Neural cell (in vitro differentiated cells): Measurements from ENCODE around the gene HRH2. TPM values are rescaled to one million over a fixed set of nuclear protein-coding genes. Genes with fewer than 3 reads are reported as not detected.

Experiments used
- H2AFZ ChIP-seq: fragments of 200-600, 300-800 bp; sonication (generic), shearing (Covaris generic); 2 replicates; pipeline ENCODE4 v1.6.0; 2014; ENCODE audit warnings: low read depth, mild to moderate bottlenecking, antibody characterized with exemption, low read length, moderate library complexity
- H3F3A ChIP-seq: fragments of 200-600 bp; shearing (Covaris generic); 2 replicates; pipeline ENCODE4 v1.6.1; 2016; ENCODE audit warnings: mild to moderate bottlenecking, moderate library complexity, mixed read lengths, antibody characterized with exemption, low read length; ENCODE audit not compliant: insufficient read depth, poor library complexity, severe bottlenecking
- H3K27ac ChIP-seq: fragments of 200-600, 300-800 bp; sonication (generic), shearing (Covaris generic); 2 replicates; pipeline ENCODE4 v1.5.1; 2014; ENCODE audit warnings: mild to moderate bottlenecking, low read length, moderate library complexity
- H3K27me3 ChIP-seq: fragments of 300-800, 200-600 bp; sonication (generic), shearing (Covaris generic); 2 replicates; pipeline ENCODE4 v1.6.0; 2014; ENCODE audit warnings: mild to moderate bottlenecking, low read depth, low read length, moderate library complexity; ENCODE audit not compliant: insufficient read depth
- H3K36me3 ChIP-seq: fragments of 300-800, 200-600 bp; sonication (generic), shearing (Covaris generic); 2 replicates; pipeline ENCODE4 v1.5.1; 2014; ENCODE audit warnings: mild to moderate bottlenecking, antibody characterized with exemption, low read length, moderate library complexity; ENCODE audit not compliant: insufficient read depth
- H3K4me2 ChIP-seq: fragments of 300-800, 200-600 bp; sonication (generic), shearing (Covaris generic); 2 replicates; pipeline ENCODE4 v1.6.0; 2014; ENCODE audit warnings: mild to moderate bottlenecking, low read length
- H3K4me3 ChIP-seq: fragments of 300-800, 200-600 bp; sonication (generic), shearing (Covaris generic); 2 replicates; pipeline ENCODE4 v1.5.1; 2014; ENCODE audit warnings: mild to moderate bottlenecking, low read length, moderate library complexity
- H3K79me2 ChIP-seq: fragments of 200-600 bp; shearing (Covaris generic); replicated peaks from 2 replicates; pipeline ENCODE4 v1.6.0; 2014; ENCODE audit warnings: mild to moderate bottlenecking, low read length, moderate library complexity; ENCODE audit not compliant: insufficient read depth
- H3K9ac ChIP-seq: fragments of 300-800, 200-600 bp; sonication (generic), shearing (Covaris generic); 2 replicates; pipeline ENCODE4 v1.6.1; 2016; ENCODE audit warnings: mild to moderate bottlenecking, low read length, mixed read lengths
- H3K9me2 ChIP-seq: fragments of 200-600 bp; shearing (Covaris generic); 2 replicates; pipeline ENCODE4 v1.6.1; 2016; ENCODE audit warnings: mild to moderate bottlenecking, low read length, mixed read lengths; ENCODE audit not compliant: insufficient read depth
- H3K9me3 ChIP-seq: fragments of 200-600, 300-800 bp; sonication (generic), shearing (Covaris generic); 2 replicates; pipeline ENCODE4 v1.6.1; 2016; ENCODE audit warnings: mild to moderate bottlenecking, mixed run types, low read length, moderate library complexity, mixed read lengths
- H4K20me1 ChIP-seq: fragments of 200-600 bp; shearing (Covaris generic); 2 replicates; pipeline ENCODE4 v1.6.1; 2016; ENCODE audit warnings: mild to moderate bottlenecking, mixed run types; ENCODE audit not compliant: insufficient read depth
- EP300 ChIP-seq: fragments of 450-650 bp; conservative IDR thresholded peaks from 2 replicates; pipeline ENCODE4 v1.6.1; 2014; ENCODE audit warnings: antibody characterized with exemption, mild to moderate bottlenecking, moderate library complexity; ENCODE audit not compliant: poor library complexity, severe bottlenecking
- EZH2 ChIP-seq: fragments of 200-600, 300-800 bp; shearing (Covaris generic), sonication (generic); IDR thresholded peaks from 2 replicates; pipeline ENCODE4 v1.6.1; 2014; ENCODE audit warnings: antibody characterized with exemption, low read length, borderline replicate concordance, mild to moderate bottlenecking; ENCODE audit not compliant: insufficient read depth, poor library complexity, severe bottlenecking
- MXI1 ChIP-seq: fragments of 450-650 bp; conservative IDR thresholded peaks from 2 replicates; pipeline ENCODE4 v1.6.1; 2014; ENCODE audit warnings: antibody characterized with exemption, mild to moderate bottlenecking; ENCODE audit not compliant: poor library complexity, severe bottlenecking
- POLR2AphosphoS5 ChIP-seq: IDR thresholded peaks from 2 replicates; pipeline ENCODE4 v1.6.1; 2012
- RAD21 ChIP-seq: fragments of 450-650 bp; conservative IDR thresholded peaks from 2 replicates; pipeline ENCODE4 v1.6.1; 2014; ENCODE audit warnings: antibody characterized with exemption, mild to moderate bottlenecking, moderate library complexity
- SMC3 ChIP-seq: fragments of 450-650 bp; conservative IDR thresholded peaks from 2 replicates; pipeline ENCODE4 v1.6.1; 2014; ENCODE audit warnings: antibody characterized with exemption, mild to moderate bottlenecking, moderate library complexity; ENCODE audit not compliant: poor library complexity
- TAF1 ChIP-seq: IDR thresholded peaks from 2 replicates; pipeline ENCODE4 v1.6.1; 2012; ENCODE audit warnings: low read depth
- polyA plus RNA-seq: library from polyadenylated mRNA; depleted of rRNA; stranded (reverse); fragments of >200 nt; gene quantifications from 2 replicates; pipeline ENCODE4 v1.2.3, GENCODE V29; 2014
- TF ChIP-seq, protein P1 (sequence below): fragments of 450-650 bp; IDR thresholded peaks from 2 replicates; pipeline ENCODE4 v1.5.1; 2014; ENCODE audit warnings: antibody characterized with exemption, mild to moderate bottlenecking, moderate library complexity; ENCODE audit not compliant: poor library complexity, severe bottlenecking
- TF ChIP-seq, protein P2 (sequence below): IDR thresholded peaks from 2 replicates; pipeline ENCODE4 v1.6.1; 2012; ENCODE audit warnings: borderline replicate concordance

The HRH2 gene
- polyA plus RNA-seq, 1 donor from 2014 or later, result 0.09 TPM

GRCh38 chr5:175680020-175680419 is 22.1 kb downstream of the HRH2 start:
- Histone ChIP-seq H3K4me3 (no peak overlapping the region), H2AFZ (no peak overlapping the region), H3K79me2 (no peaks in the 10 kb centered on the region), H3F3A (no peaks in the 10 kb centered on the region), H3K9ac (no peak overlapping the region), H3K27ac (no peak overlapping the region), H3K27me3 (no peaks in the 10 kb centered on the region), H3K9me2 (no peaks in the 10 kb centered on the region), H4K20me1 (no peaks in the 10 kb centered on the region), H3K4me2 (no peak overlapping the region), H3K9me3 (no peaks in the 10 kb centered on the region), H3K36me3 (no peaks in the 10 kb centered on the region)
- TF ChIP-seq RAD21 (no peak), MXI1 (no peak), POLR2AphosphoS5 (no peak), EP300 (no peak), EZH2 (no peak), SMC3 (no peak)
- TF ChIP-seq, protein P1, sequence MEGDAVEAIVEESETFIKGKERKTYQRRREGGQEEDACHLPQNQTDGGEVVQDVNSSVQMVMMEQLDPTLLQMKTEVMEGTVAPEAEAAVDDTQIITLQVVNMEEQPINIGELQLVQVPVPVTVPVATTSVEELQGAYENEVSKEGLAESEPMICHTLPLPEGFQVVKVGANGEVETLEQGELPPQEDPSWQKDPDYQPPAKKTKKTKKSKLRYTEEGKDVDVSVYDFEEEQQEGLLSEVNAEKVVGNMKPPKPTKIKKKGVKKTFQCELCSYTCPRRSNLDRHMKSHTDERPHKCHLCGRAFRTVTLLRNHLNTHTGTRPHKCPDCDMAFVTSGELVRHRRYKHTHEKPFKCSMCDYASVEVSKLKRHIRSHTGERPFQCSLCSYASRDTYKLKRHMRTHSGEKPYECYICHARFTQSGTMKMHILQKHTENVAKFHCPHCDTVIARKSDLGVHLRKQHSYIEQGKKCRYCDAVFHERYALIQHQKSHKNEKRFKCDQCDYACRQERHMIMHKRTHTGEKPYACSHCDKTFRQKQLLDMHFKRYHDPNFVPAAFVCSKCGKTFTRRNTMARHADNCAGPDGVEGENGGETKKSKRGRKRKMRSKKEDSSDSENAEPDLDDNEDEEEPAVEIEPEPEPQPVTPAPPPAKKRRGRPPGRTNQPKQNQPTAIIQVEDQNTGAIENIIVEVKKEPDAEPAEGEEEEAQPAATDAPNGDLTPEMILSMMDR, result no peak
- TF ChIP-seq, protein P2, sequence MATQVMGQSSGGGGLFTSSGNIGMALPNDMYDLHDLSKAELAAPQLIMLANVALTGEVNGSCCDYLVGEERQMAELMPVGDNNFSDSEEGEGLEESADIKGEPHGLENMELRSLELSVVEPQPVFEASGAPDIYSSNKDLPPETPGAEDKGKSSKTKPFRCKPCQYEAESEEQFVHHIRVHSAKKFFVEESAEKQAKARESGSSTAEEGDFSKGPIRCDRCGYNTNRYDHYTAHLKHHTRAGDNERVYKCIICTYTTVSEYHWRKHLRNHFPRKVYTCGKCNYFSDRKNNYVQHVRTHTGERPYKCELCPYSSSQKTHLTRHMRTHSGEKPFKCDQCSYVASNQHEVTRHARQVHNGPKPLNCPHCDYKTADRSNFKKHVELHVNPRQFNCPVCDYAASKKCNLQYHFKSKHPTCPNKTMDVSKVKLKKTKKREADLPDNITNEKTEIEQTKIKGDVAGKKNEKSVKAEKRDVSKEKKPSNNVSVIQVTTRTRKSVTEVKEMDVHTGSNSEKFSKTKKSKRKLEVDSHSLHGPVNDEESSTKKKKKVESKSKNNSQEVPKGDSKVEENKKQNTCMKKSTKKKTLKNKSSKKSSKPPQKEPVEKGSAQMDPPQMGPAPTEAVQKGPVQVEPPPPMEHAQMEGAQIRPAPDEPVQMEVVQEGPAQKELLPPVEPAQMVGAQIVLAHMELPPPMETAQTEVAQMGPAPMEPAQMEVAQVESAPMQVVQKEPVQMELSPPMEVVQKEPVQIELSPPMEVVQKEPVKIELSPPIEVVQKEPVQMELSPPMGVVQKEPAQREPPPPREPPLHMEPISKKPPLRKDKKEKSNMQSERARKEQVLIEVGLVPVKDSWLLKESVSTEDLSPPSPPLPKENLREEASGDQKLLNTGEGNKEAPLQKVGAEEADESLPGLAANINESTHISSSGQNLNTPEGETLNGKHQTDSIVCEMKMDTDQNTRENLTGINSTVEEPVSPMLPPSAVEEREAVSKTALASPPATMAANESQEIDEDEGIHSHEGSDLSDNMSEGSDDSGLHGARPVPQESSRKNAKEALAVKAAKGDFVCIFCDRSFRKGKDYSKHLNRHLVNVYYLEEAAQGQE, result no peak

GRCh38 chr5:175680463-175680862 is 22.6 kb downstream of the HRH2 start:
- Histone ChIP-seq H4K20me1 (no peaks in the 10 kb centered on the region), H2AFZ (no peak overlapping the region), H3K27ac (no peak overlapping the region), H3K27me3 (no peaks in the 10 kb centered on the region), H3K4me3 (no peak overlapping the region), H3K79me2 (no peaks in the 10 kb centered on the region), H3K9ac (no peak overlapping the region), H3F3A (no peaks in the 10 kb centered on the region), H3K9me3 (no peaks in the 10 kb centered on the region), H3K9me2 (no peaks in the 10 kb centered on the region), H3K36me3 (no peaks in the 10 kb centered on the region), H3K4me2 (no peak overlapping the region)
- TF ChIP-seq EZH2 (no peak), MXI1 (no peak), RAD21 (no peak), EP300 (no peak), POLR2AphosphoS5 (no peak), TAF1 (no peak), SMC3 (no peak)
- TF ChIP-seq, protein P1, result no peak
- TF ChIP-seq, protein P2, result no peak
